Endothelial cell (in vitro differentiated cells): ENCODE results near the gene TPMT. TPM values are rescaled to one million over a fixed set of nuclear protein-coding genes. Genes with fewer than 3 reads are reported as not detected.
A peak's percentile ranks its signal among the peaks of the same experiment; 100 is the strongest.
"Not testable (repeated sequence)": the region's sequence is repeated elsewhere in the genome, so short reads cannot be mapped to it uniquely, and the experiment has no call there.

Source experiments
- DNase-seq: peaks from one replicate; pipeline ENCODE4 v3.0.0; 2021; ENCODE audit warnings: low spot score
- H3K27ac Mint-ChIP-seq: one replicate; pipeline ENCODE4 v1.8.0; 2021; ENCODE audit warnings: mixed read lengths, inconsistent platforms; ENCODE audit not compliant: unreplicated experiment
- H3K27me3 Mint-ChIP-seq: one replicate; pipeline ENCODE4 v1.8.0; 2021; ENCODE audit warnings: mild to moderate bottlenecking, moderate library complexity, mixed read lengths, inconsistent platforms; ENCODE audit not compliant: unreplicated experiment
- H3K36me3 Mint-ChIP-seq: one replicate; pipeline ENCODE4 v1.8.0; 2021; ENCODE audit warnings: mild to moderate bottlenecking, low read depth, mixed read lengths, inconsistent platforms; ENCODE audit not compliant: unreplicated experiment
- H3K4me1 Mint-ChIP-seq: one replicate; pipeline ENCODE4 v1.8.0; 2021; ENCODE audit warnings: mild to moderate bottlenecking, mixed read lengths, inconsistent platforms; ENCODE audit not compliant: unreplicated experiment
- H3K4me3 Mint-ChIP-seq: one replicate; pipeline ENCODE4 v1.8.0; 2021; ENCODE audit warnings: mild to moderate bottlenecking, mixed read lengths, inconsistent platforms; ENCODE audit not compliant: unreplicated experiment
- H3K9me3 Mint-ChIP-seq: one replicate; pipeline ENCODE4 v1.8.0; 2021; ENCODE audit warnings: mixed read lengths, inconsistent platforms; ENCODE audit not compliant: unreplicated experiment
- CTCF ChIP-seq: fragments of 200-600 bp; sonication (generic); IDR thresholded peaks from one replicate; pipeline ENCODE4 v1.5.0; 2021; ENCODE audit warnings: antibody characterized with exemption; ENCODE audit not compliant: unreplicated experiment
- total RNA-seq: library from RNA; stranded (reverse); fragmentation: NEBNext Ultra II Directional; extraction: Animal tissue kit (Norgen Biotek cat#: 25700); gene quantifications from one replicate; pipeline ENCODE4 v1.2.1, GENCODE V29; 2021; ENCODE audit not compliant: unreplicated experiment

TPMT gene
- total RNA-seq, 1 donor from 2014 or later, result 13.7 TPM

- no peak for TF ChIP-seq CTCF
- Mint-ChIP-seq H3K27ac (no peak overlapping the region), H3K36me3 (peaks cover 28% of the 10 kb centered on the region), H3K9me3 (no peaks in the 10 kb centered on the region), H3K4me1 (peaks cover 2% of the 10 kb centered on the region), H3K27me3 (no peaks in the 10 kb centered on the region), H3K4me3 (no peak overlapping the region)
- no peak for DNase-seq
Measured at GRCh38 chr6:18160911-18161310, 6.0 kb upstream of the TPMT start.

DNA sequence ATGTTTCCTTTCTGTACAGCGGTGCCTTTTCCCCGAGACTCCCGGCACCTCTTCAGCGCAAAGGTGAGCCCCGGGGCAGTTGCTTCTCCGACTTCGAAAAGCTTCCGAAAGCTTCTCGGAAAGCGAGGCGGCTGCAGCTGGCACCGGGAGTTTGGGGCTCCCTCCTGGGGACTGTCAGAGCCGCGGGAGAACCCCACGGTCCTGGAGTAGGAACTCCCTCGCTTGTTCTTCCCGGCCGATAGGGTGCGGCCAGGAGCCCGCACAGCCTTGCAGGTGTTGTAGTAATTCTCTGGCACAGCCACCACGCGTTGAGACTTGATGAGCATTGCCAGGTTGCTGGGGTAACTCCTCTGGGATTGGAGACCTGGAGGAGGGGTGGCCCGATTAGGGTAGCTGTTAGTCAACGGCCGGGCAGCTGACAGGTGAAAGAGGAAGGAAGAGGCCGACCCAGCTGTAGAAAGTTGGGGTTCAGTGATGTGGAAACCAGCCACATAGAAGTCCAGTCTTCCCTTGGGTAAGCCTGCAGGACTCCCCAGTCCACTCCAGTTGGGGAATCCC is 1.1 kb upstream of the TPMT start:
- DNase-seq, result peak; percentile 35
- H3K4me3 Mint-ChIP-seq, result peak overlapping the region; percentile 88
- H3K27ac Mint-ChIP-seq, result peak overlapping the region; percentile 26
- H3K27me3 Mint-ChIP-seq, result peaks cover 2% of the 10 kb centered on the region
- peaks cover 18% of the 10 kb centered on the region for H3K4me1 Mint-ChIP-seq
- no peak for TF ChIP-seq CTCF
- H3K36me3 Mint-ChIP-seq, result peaks cover 10% of the 10 kb centered on the region
- no peaks in the 10 kb centered on the region for H3K9me3 Mint-ChIP-seq

DNA sequence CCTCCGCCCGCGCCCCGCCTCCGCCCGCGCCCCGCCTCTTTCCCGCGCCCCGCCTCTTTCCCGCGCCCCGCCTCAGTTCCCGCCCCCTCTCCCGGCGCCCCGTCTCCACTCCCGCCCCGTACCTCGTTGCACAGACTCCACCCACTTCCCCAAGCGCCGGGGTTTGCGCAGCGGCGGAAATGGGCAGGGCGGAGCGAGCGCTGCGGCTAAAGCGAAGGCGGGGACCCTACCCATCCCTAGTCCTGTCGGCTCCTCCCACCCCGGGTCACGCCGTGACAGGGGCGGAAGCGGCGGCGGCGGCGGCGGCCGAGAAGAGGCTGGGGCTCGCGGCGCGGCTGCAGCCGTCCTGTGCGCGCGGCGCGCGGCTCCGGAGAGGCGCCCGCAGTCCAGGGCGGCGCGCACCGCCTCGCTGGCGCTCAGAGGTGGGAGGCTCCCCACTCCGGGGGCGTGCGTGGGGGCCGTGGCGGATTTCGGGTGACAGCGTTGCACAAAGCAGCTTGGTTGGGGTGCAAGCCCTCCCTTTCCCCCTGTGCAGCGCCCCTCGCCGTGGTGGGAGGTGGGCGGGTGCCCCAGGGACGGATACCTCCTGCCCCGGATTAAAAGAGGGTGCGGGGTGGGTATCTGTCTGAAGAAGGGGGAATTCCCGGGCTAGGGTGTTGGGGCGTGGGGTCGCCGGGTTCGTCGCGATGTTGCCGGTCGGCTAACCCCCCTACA is 430 bp upstream of the TPMT start, which contains the start of gene KDM1B:
TSS of gene KDM1B (plus strand) at position 273 of the 714 bp plus-strand sequence. CDS start 4,474 bp downstream, outside the sequence.
- DNase-seq, result peak; percentile 98
- Mint-ChIP-seq H3K27me3 (peaks cover 2% of the 10 kb centered on the region), H3K4me3 (peak within 1 kb of the TSS; percentile 99), H3K9me3 (no peaks in the 10 kb centered on the region), H3K4me1 (peaks cover 18% of the 10 kb centered on the region), H3K36me3 (peaks cover 9% of the 10 kb centered on the region), H3K27ac (peak within 1 kb of the TSS; percentile 93)
- TF ChIP-seq CTCF, result no peak

GRCh38 chr6:18153311-18153703 is 1.6 kb downstream of the TPMT start:
- no peak for DNase-seq
- Mint-ChIP-seq H3K27ac (no peak overlapping the region), H3K4me3 (no peak overlapping the region), H3K27me3 (peaks cover 2% of the 10 kb centered on the region), H3K9me3 (no peaks in the 10 kb centered on the region), H3K36me3 (peaks cover 3% of the 10 kb centered on the region), H3K4me1 (peaks cover 18% of the 10 kb centered on the region)
- TF ChIP-seq CTCF, result no peak

DNA sequence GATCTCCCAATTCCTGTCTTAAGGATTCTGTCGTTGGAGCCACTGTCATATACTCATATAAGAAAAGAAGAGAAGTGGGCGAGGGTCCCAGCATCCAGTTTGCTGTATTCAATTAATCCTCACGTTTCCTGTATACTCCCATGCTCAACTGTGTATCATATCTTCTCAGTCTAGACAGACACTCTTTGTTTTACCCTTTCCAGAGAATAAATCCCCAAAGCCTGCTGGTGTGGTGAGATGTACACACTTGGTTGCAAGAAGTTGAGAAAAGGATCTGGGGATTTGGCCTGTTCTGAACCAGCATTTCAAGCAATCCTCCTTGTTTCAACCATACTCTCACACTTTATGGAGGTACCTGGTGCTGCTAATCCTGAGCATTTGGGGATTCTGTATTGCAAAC is 3.1 kb downstream of the TPMT start:
- H3K4me3 Mint-ChIP-seq, result no peak overlapping the region
- H3K27ac Mint-ChIP-seq, result no peak overlapping the region
- peaks cover 18% of the 10 kb centered on the region for H3K4me1 Mint-ChIP-seq
- peaks cover 3% of the 10 kb centered on the region for H3K36me3 Mint-ChIP-seq
- TF ChIP-seq CTCF, result no peak
- no peak for DNase-seq
- peaks cover 2% of the 10 kb centered on the region for H3K27me3 Mint-ChIP-seq
- H3K9me3 Mint-ChIP-seq, result no peaks in the 10 kb centered on the region

DNA sequence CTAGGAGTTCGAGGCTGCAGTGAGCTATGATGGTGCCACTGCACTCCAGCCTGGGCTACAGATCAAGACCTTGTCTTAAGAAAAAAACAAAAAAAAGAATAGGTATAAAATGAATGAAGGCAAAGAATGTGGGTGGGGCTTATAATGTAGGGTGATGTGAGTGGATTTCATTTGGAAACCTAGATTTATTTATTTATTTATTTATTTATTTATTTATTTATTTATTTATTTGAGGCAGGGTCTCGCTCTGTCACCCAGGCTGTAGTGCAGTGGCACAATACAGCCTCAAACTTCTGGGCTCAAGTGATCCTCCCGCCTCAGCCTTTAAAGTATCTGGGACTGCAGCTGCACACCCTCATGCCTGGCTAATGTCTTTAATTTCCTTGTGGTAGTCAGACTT is 3.5 kb downstream of the TPMT start:
- peaks cover 18% of the 10 kb centered on the region for H3K4me1 Mint-ChIP-seq
- not testable (repeated sequence) for H3K27me3 Mint-ChIP-seq, H3K4me3 Mint-ChIP-seq, H3K9me3 Mint-ChIP-seq, H3K27ac Mint-ChIP-seq, DNase-seq, H3K36me3 Mint-ChIP-seq
